HG03159 (cell line): ENCODE data around the gene DCANP1.

Experiments used
- ATAC-seq: cut with Tn5 transposase; IDR thresholded peaks from one replicate; pipeline ENCODE4 v1.9.1; 2021; ENCODE audit warnings: mild to moderate bottlenecking, moderate library complexity; ENCODE audit not compliant: unreplicated experiment

The DCANP1 gene

DNA sequence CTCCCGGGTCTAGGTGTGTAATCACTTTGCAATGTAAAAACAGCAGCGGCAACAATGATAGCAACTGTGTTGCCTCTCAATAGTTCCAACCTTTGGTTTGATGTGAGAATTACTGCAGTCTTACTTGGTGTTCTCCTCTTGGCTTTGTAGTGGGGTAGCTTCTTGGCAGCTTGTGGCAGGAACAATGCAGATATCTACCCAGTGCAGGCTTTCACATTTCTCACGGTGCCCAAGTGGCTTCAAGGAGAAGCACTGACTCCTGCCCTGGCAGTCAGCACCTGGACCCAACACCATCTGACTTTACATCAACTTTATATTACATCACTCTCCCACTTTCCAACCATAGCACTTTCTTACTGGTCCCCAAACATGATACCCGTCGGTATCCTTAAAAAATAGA, 33.4 kb upstream of the DCANP1 start:
- no peak for ATAC-seq

DNA sequence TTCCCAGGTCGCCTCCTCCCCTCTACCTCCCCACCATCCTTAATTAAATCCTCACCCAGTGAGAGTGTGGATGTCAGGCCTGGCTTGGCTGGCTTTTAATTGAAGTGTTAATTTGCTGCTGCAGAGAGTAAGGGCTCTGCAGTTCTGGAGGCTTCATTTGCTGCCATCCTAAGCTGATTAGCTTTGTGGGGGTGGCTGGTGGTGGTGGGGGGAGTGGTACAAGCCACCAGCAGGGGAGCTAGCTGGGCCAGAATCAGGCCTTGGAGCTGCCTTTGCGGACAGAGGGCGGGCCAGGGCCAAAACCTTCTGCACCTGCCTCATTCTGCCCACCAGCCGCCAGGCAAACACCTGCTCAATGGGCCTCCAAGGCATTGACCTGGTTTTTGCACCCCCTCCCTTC, 31.8 kb upstream of the DCANP1 start:
- ATAC-seq, result no peak

DNA sequence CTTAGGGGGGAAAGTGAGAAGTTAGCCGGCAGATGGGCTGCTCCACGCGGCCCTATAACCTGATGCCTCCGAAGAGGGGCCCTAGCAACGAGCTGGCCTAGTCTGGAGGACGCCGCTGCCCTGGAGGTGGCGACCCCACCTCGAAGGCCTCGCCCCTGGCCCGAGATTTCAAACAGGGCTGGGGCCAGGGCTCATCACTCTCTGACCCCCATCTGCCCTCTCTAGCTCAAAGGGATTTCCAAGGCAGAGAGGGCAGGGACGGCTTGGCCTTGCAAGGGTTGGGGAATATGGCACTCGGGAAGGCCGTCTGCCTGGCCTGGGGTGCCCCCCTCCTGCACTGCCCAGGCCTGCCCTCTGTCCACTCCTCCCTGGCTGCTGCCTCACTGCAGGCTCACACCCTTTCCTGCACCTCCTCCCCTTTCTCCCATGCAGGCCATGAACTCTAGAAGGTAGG, 30.5 kb upstream of the DCANP1 start:
- ATAC-seq, result no peak

DNA sequence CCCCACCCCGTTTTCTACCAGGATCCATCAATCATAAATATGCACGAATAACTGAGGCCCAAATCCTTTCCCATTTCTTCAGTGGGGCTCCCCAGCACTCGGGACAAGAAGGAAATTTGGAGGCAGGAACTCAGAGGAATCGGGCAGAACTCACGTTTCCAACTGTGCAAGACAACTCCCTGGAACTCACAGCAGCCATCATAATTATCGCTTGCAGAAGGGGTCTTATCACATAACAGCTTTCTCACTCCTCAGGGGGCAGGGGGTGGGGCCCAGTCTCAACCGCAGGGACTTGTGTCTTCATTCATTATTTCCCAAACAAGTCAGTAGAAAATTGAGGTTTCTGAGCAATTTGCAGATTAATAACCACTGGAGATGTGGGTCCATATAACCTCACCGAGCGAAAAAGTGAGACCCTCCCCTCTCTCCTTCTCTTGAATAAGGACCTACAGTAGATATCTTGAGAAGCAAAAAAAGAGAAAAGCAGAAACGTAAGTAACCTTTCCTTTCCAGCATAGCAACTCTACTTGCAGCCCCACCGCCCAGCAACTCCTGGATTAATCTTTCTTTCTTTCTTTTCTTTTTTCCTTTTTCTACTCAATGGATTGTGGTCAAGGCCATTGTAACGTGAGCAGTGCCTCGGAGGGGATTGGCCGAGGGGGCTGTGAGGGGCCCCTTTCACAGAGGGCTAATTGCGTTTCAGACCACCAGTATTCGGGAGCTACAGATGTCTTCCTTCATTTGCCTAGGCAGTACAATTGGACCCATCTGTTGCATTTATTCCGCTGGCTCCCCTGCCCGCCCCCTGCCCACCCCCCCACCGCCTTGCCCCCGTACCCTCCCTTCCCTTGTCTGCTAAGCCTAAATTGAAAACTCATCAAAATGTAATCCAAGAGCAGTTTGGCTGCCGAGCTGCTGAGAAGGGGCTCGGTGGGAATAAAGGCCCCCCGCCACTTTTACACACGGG, 29.8 kb upstream of the DCANP1 start:
- no peak for ATAC-seq

DNA sequence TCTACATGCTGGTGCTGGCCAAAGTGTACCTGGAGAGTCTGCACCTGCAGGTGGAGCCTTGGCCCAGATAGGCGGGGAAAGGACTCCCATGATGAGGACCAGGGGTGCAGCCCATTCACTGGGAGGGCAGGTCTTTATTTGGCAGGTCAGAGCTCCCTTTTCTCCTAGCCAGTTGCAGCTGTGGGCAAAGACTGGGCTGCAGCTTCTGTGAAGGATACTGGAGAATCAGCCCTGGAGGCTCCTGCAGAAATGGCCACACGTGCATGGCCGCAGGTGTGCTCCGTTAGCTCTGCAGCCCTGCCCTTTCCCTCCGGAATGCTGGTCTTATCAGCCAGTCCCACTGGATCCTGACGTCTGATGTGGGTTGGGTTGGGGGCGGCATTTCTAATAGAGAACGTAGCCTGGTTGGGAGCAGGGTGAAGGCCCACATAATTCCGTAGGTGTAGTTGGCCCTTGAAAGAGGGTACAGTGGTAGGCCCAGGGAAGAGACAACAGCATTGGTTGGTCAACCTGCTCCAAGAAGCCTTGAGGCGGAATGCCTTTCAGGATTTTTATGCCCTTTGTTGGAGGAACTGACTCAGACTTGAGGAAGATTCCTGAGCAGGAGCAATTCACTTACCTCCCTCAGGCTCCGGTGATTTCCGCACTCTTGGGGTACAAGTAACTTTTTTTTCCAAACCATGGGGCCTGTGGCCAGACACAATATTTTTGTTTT, 27.0 kb upstream of the DCANP1 start:
- no peak for ATAC-seq

DNA sequence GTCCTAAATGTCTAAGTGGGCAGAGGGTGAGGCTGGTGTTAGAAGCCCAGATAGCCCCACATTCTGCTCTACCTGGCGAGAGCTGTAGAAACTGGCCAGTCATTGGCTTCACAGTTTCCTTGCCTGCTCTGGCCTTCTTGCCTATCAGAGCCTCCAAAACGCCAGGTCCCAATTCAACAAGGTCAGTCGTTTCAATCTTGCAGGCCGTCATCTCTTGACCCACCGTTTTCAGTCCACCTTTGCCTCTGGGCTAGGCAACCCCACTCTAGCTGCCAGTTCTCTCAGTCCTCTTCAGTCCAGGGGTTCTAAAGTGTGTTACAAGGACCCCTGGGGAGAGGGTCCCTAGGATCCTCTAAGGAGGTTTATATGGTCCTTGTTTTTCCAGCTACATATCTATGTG, 25.0 kb upstream of the DCANP1 start:
- ATAC-seq, result no peak

DNA sequence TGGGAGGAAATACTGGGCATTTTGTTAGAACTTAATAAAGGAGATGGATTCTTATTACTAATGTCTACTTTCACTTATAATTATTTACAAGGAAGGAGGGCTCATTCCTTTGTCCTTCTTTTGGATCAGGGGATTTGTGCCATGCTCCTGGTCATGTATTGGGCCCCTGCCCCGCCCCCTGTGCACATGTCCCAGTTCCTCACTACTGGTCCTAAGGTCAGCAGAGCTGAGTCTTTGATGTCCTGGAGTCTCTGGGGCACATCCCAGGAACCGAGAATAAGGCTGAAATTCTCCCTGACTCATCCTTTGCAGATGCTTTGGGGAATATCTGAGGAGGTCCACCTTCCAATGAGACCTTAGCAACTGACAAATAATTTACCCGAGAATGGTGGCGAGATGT, 24.6 kb upstream of the DCANP1 start:
- no peak for ATAC-seq

DNA sequence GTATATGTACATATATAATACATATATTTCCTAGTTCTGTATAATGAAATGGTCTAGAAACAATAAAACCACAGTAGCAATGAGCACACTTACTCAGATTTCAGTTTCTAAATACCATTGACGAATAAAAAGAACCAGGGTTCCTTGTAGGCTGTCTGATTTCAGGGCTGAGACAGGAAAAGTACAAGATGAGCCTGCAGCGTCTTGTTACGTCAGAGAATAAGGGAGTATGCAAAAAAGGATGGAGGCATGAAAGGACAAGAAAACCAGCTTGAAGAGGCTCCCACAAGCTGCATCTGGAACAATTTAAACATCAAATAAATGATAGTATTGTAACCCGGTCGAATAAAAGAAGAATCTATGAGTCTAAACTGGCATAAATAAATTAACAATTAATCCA, 22.8 kb upstream of the DCANP1 start:
- ATAC-seq, result no peak

DNA sequence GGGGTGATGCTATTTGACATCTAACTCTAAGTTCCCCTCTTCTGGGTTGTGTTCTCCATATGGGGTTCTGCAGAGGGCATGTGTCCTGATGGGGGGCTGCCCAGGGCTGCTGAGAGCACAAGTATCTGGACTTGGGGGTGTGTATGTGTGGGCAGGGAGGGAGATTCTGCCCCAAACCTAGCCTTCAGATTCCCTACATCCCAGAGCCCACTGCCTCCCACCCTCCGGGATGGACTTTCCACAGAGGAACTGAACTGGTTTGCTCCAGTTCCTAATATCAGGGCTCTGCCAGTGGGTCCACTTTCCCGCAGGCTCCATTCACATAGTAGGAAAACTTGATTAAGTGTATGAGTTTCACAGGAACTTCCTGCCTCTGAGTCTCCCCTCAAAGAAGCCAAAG, 21.4 kb upstream of the DCANP1 start:
- ATAC-seq, result no peak

DNA sequence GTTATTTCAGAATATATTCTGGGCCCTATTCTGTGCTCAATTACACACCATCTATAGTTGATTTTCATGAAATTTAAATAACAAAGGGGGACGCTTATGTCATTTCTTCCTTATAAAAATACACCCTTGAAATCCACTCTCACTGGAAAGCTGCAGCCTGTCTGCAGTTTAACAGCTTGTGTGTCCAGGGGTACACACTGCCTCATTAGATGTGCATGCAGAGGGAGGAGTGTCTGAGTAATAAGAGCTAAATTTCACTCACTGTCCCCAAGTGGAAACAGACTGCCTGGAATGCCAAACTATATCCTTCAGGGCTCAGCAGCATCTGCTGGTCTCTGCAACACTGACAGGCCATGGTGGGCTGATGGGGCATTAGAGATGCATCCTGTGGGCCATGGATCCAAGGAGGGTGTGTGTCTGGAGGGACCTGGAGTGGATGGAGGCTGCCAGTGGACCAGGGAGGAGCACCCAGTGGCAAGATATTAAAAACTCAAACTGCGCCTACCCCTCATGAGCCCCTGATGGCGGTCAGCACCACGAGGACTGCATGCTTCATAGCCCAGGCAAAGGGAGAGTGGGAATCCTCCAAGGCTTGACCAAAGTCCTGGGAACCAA, 20.8 kb upstream of the DCANP1 start:
- no peak for ATAC-seq

DNA sequence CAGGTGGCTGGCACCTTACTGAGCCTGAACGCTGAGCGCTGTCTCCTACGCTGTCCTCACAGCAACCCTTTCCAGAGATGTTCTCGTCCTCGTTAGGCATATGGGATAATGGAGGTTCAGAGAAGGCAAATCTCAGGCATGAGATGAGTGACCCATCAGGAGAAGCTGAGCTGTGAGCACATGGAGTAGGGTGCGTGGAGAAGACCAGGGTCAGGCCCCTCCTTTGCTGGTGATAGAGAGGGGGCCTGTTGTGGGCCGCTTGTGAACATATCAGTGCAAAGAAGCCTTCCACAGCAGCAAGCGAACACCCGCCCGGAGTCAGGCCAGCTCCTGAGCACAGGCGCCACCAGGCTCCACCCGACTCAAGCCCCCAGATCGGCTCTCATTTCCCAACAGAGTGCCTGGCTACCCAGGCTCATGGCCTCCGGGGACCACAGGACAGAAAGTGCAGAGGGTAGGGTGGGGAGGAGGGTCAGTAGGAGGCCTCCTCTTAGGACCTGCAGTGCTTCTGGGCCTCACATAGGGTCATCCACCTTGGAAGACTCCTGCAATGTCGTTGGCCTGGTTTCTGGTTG, 20.0 kb upstream of the DCANP1 start:
- no peak for ATAC-seq

DNA sequence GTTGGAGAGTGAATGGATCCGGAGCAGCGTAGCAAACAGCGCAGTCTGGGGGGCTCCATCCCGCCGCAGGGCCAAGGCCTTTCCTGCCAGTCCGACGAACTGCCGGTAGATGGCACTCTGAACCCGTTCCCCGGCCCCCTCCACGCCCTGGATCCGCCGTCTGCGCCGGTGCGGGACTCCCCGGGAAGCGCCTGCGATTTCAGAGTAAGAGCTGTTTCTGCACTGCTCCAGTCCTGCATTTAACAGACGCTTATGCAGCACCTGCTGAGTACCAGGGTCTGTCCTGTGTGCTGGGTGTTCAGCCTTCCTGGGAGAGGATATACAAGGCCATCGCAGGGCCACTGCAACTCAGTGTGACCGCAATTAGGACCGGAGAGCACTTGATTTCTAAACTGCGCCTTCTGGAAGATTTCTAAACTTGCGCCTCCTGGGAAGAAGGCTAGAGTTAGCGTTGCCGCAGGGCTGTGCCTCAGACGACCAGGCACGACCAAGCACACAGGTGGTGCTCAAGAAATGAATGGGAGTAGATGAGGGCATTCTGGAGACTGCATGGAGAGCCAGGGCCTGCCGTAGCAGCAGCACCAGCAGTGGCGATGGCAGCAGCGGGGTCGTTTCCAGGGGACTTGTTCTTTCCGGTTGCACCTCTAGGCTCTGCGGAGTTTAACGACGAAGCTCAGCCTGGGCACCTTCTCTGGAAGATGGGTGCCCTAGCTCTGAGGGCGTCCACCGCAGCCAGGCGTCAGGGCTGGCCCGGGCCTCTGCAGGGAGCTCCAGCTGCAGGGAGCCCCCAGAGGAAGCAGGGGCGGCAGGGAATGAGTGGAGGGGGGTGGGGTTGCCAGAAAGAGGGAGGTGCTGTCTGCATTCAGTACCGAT, 19.3 kb upstream of the DCANP1 start:
- peak; percentile 72 for ATAC-seq

DNA sequence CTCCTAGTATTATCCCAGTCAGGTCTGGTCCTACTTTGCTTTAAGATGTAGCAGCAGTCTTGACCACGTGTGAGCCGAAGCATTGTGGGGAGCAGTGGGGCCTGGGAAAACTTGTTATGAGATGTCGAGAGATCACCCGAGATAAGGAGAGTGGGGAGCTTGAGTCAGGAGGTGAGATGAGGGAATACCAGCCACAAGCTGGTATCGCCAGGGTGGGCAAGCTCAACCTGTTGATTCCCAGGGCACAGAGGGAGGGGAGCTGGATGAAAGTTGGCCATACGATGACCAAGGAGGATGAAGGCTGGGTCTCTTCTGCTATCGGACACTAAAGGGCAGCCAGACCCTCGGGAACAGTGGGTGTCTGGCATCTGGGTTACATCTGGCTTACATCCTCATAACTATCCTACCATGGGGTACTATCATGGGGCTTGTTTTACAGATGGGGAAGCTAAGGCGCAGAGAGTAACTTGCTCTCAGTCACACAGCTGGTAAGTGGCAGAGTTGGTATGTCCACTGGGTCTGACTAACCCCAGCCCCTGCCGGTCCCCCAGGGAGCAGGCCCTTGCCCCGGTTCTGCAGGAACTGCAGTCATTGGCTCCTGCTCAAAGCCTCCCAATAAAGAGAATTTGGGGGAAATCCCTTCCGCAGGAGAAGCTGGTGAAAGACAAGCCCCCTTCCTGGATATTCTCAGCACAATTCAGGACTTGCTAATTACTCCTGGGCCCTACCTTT, 18.4 kb upstream of the DCANP1 start:
- ATAC-seq, result no peak

DNA sequence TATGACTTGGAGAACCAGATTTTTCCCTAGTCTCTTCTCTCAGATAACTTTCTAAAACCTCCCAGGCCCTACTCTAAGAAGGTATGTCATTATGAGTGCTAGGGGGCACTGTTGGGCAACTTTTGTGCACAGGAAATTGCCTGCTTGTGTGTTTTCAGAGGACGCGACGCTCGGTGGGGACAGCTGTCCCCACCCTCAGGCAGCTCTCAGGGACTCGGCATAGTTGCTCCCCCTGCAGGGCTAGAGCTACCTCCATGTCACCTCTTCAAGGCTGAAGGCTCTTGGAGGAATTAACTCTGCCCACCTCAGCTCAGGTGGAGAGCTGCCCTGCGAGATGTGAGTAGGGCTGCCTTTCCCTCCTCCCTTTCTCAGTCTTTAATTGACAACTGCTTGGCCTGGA, 15.2 kb upstream of the DCANP1 start:
- no peak for ATAC-seq

DNA sequence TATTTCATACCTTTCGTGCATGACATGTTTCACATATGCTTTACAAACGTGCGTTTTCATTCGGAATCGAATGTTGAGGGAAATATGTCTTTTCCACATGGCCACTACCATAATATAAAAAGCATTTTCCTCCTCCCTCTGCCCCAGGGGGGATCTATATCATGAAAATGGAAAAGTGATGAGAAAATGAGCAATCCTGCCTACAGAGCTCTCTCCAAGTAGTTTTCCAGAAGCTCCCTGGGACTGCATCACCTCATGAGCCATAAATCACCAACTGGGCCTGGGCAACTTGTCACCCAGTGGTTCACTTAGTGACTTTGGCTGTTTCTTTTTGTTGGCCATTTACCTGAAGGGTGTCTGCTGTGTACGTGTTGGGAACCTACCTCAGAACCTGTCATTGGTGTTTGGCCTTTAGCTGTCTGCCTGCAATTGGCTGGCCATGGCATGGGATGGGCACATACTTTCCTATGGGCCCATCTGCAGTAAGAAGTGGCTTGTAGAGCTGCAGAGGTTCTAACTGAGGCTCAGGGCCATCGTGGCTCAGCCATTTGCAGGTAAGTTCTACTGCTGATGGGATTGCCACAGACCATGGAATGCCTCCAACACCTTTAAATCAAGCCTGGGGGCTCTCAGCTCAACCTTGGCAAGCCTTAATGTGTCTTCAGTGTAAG, 14.5 kb upstream of the DCANP1 start:
- ATAC-seq, result no peak

DNA sequence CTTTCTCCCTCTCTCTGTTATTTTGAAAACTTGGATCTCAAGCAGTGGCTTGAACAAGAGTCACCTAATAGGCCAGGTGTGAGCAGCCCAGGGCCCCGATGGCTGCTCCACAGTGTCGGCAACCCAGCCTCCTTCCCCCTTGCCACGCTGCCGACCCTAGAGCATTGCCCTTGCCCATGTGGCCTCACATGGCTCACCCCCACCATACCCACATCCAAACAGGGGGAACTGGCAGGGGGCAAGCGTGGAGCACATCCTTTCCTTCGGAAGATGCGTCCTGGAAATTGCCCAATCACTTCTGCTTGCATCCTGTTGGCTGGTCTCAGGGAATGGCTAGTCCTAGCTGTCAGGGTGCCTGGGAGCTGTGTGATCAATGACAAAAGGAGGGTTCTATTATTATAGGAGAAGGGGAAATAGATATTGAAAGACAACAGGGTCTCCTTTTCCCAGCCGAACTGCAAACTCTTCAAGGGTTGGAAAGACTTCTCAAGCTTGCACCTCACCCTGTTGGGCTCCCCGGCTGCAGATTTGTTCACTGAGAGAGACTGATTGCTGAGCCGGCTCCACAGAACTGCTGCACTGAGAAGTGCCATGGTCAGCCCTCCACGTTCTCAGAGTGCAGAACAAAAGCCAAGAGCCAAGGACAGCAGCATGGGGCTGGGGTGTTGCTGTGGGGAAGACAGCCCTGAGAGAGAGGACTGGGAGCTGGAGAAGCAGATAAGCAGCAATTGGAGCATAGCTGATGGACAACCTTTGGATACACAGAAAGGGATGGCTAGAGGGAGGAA, 13.3 kb upstream of the DCANP1 start:
- no peak for ATAC-seq

DNA sequence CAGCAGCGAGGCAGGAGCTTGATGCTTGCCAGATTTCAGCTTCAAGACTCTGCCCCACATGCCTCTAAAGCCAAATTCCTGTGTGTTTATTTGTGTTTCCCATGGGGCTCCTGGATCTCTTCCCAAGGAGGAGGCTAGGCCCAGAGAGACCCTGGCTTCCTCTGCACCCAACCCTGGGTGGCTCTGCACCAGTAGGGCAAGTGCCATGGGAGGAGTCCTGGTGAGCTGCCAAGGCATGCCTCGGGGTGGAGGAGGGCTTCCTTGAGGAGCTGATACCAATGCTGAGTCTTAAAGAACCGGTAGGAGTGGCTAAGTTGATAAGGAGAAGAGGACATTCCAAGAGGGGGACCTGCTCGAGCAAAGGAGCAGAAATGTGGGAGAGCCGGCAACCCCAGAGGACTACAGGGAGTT, 11.8 kb upstream of the DCANP1 start:
- ATAC-seq, result no peak

DNA sequence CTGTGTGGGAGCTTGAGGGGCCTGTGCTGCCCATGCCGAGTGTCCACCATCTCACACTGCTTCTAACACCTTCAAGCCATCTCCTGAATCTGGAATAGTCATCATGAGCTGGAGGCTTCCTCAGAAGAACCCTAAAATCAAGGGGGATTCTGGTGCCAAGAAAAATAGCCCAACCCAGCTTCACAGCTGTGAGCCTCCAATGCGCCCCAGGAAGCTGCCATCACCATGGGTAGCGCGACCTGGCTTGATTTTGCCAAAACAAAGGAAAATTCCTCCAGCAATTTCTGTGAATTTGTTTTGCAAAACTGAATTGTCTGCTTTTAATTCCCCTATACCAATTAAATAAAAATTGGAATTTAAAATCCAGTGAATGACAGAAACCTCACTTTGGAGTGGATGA, 11.2 kb upstream of the DCANP1 start:
- ATAC-seq, result no peak
